Measurements from ENCODE around the gene EEFSEC. TPM values are rescaled to one million over a fixed set of nuclear protein-coding genes. Genes with fewer than 3 reads are reported as not detected.

EEFSEC gene
- total RNA-seq, 1 experiment from 2014 or later, result 14.0 TPM

GRCh38 chr3:128348805-128349531 lies 195.7 kb downstream of the EEFSEC start:
- Mint-ChIP-seq H3K9me3 (ENCODE audit: unreplicated experiment) (no peaks in the 10 kb centered on the region), H3K4me1 (ENCODE audit: low read depth, unreplicated experiment) (peaks cover 5% of the 10 kb centered on the region), H3K36me3 (ENCODE audit: insufficient read depth, unreplicated experiment) (peaks cover under 1% of the 10 kb centered on the region), H3K4me3 (ENCODE audit: unreplicated experiment) (no peak overlapping the region), H3K27ac (ENCODE audit: unreplicated experiment) (no peak overlapping the region), H3K27me3 (ENCODE audit: insufficient read depth, unreplicated experiment) (no peaks in the 10 kb centered on the region)
- H3K4me3 ChIP-seq (ENCODE audit: low read depth, low read length), result no peak overlapping the region
- no peaks in the 10 kb centered on the region for H3K27me3 ChIP-seq (replicated peaks; ENCODE audit: control insufficient read depth, insufficient read depth, low read length)
- TF ChIP-seq, protein P1, sequence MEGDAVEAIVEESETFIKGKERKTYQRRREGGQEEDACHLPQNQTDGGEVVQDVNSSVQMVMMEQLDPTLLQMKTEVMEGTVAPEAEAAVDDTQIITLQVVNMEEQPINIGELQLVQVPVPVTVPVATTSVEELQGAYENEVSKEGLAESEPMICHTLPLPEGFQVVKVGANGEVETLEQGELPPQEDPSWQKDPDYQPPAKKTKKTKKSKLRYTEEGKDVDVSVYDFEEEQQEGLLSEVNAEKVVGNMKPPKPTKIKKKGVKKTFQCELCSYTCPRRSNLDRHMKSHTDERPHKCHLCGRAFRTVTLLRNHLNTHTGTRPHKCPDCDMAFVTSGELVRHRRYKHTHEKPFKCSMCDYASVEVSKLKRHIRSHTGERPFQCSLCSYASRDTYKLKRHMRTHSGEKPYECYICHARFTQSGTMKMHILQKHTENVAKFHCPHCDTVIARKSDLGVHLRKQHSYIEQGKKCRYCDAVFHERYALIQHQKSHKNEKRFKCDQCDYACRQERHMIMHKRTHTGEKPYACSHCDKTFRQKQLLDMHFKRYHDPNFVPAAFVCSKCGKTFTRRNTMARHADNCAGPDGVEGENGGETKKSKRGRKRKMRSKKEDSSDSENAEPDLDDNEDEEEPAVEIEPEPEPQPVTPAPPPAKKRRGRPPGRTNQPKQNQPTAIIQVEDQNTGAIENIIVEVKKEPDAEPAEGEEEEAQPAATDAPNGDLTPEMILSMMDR (IDR thresholded peaks at IDR 0.05; ENCODE audit: insufficient read depth in 1 of 2, low read depth in 1 of 2, low read length in 1 of 2, severe bottlenecking in 1 of 2, unreplicated experiment in 1 of 2), result no peak
- POLR2A ChIA-PET, result interaction anchor here (0.6 kb wide), 1 partner anchor 1917 kb away, joined by 3 read pairs; no protein-coding TSS in a partner anchor
- H3K4me1 ChIP-seq, result peaks cover 14% of the 10 kb centered on the region
- CTCF ChIA-PET, result no interaction called here
- no TSS peak for BruUV-seq (replicated peaks)
- H3K36me3 ChIP-seq (ENCODE audit: control insufficient read depth, insufficient read depth, low read length), result no peaks in the 10 kb centered on the region
- intact Hi-C loops (cut with micrococcal nuclease; ENCODE audit: unreplicated experiment), result no loop called here
- H3K9me3 ChIP-seq, result no peaks in the 10 kb centered on the region
- no peak for DNase-seq

DNA sequence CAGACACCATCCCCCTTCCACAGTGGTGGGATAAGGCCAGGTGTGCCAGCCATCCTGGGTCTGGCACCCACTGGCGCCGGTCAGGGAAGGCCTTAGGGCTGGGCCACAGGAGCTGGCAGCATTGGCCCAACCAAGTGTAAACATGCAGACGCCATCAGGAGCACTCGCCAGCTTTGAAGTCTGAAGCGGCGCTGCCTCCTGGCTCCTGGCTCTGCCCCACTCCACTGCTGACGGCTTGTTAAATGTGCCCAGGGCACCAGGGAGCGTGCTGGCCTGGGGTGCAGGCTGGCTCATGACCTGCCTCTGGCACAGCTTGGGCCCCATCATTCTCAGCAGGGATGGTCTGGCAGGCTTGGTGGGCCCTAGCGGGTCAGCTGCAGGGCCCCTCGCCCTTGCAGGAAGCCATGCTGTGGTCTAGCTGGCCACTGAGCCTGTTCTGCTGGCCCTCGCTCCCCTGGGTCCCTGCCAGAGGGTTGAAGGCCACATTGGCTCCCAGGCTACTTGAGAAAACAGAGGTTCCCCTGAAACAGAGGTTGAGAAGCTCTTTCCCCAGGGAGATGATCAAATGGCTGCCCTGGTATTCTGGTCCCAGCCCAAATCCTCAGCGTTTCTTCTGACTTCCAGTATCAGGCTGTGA lies 196.8 kb downstream of the EEFSEC start:
- no TSS peak for BruUV-seq (replicated peaks)
- H3K9me3 Mint-ChIP-seq (ENCODE audit: unreplicated experiment), result no peaks in the 10 kb centered on the region

DNA sequence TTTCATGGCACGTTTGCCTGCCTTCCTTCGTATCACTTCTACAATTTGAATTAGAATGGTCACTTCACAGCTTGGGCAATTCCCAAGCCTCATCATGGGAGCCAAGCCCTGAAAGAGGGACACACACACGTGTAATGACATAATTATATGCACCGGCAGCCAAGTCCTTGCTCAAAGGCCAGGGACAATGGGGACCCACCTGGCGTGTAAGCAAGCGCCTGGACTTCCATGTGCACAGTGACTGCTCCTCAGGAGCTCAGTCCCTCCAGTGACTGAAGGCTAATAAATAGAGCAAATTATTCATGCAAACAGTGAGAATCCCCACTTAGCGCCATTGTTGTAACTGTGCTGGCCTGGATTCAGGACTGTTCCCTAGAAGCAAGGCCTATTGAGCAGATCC lies 198.3 kb downstream of the EEFSEC start:
- no peaks in the 10 kb centered on the region for H3K27me3 ChIP-seq (replicated peaks; ENCODE audit: control insufficient read depth, insufficient read depth, low read length)
- H3K36me3 ChIP-seq (ENCODE audit: control insufficient read depth, insufficient read depth, low read length), result no peaks in the 10 kb centered on the region
- DNase-seq, result no peak
- no peaks in the 10 kb centered on the region for H3K27me3 Mint-ChIP-seq (ENCODE audit: insufficient read depth, unreplicated experiment)
- intact Hi-C loops (cut with micrococcal nuclease; ENCODE audit: unreplicated experiment), result no loop called here
- H3K4me3 ChIP-seq (ENCODE audit: low read depth, low read length), result no peak overlapping the region
- H3K4me1 ChIP-seq, result peaks cover 8% of the 10 kb centered on the region
- peaks cover 1% of the 10 kb centered on the region for H3K36me3 Mint-ChIP-seq (ENCODE audit: insufficient read depth, unreplicated experiment)
- no peak overlapping the region for H3K27ac Mint-ChIP-seq (ENCODE audit: unreplicated experiment)
- ChIA-PET POLR2A (no interaction called here), CTCF (no interaction called here)
- H3K9me3 ChIP-seq, result no peaks in the 10 kb centered on the region
- no peaks in the 10 kb centered on the region for H3K9me3 Mint-ChIP-seq (ENCODE audit: unreplicated experiment)
- no peaks in the 10 kb centered on the region for H3K4me1 Mint-ChIP-seq (ENCODE audit: low read depth, unreplicated experiment)
- no peak overlapping the region for H3K4me3 Mint-ChIP-seq (ENCODE audit: unreplicated experiment)
- no TSS peak for BruUV-seq (replicated peaks)
- TF ChIP-seq, protein P1 (IDR thresholded peaks at IDR 0.05; ENCODE audit: insufficient read depth in 1 of 2, low read depth in 1 of 2, low read length in 1 of 2, severe bottlenecking in 1 of 2, unreplicated experiment in 1 of 2), result no peak

More for the DNA sequence above, 196.8 kb downstream of the EEFSEC start:
- Mint-ChIP-seq H3K4me3 (ENCODE audit: unreplicated experiment) (no peak overlapping the region), H3K36me3 (ENCODE audit: insufficient read depth, unreplicated experiment) (no peaks in the 10 kb centered on the region), H3K27me3 (ENCODE audit: insufficient read depth, unreplicated experiment) (no peaks in the 10 kb centered on the region), H3K27ac (ENCODE audit: unreplicated experiment) (no peak overlapping the region), H3K4me1 (ENCODE audit: low read depth, unreplicated experiment) (no peaks in the 10 kb centered on the region)
- ChIA-PET POLR2A (no interaction called here), CTCF (no interaction called here)
- H3K4me3 ChIP-seq (ENCODE audit: low read depth, low read length), result no peak overlapping the region
- no peak for DNase-seq
- no peaks in the 10 kb centered on the region for H3K9me3 ChIP-seq
- peaks cover 8% of the 10 kb centered on the region for H3K4me1 ChIP-seq
- intact Hi-C loops (cut with micrococcal nuclease; ENCODE audit: unreplicated experiment), result no loop called here
- H3K27me3 ChIP-seq (replicated peaks; ENCODE audit: control insufficient read depth, insufficient read depth, low read length), result no peaks in the 10 kb centered on the region
- H3K36me3 ChIP-seq (ENCODE audit: control insufficient read depth, insufficient read depth, low read length), result no peaks in the 10 kb centered on the region
- TF ChIP-seq, protein P1 (IDR thresholded peaks at IDR 0.05; ENCODE audit: insufficient read depth in 1 of 2, low read depth in 1 of 2, low read length in 1 of 2, severe bottlenecking in 1 of 2, unreplicated experiment in 1 of 2), result no peak
